GM23248 (cell line): ENCODE results near the gene ARNT2.

Experiments
- EZH2 ChIP-seq: fragments of 200-600 bp; sonication (generic); IDR thresholded peaks from 2 replicates; pipeline ENCODE4 v1.6.1; 2018; ENCODE audit warnings: antibody characterized with exemption, mild to moderate bottlenecking; ENCODE audit not compliant: insufficient read depth, poor library complexity, severe bottlenecking
- EZH2phosphoT487 ChIP-seq: fragments of 200-600 bp; sonication (generic); IDR thresholded peaks from 2 replicates; pipeline ENCODE4 v1.6.1; 2018; ENCODE audit warnings: antibody characterized with exemption, moderate library complexity, mild to moderate bottlenecking, low read depth; ENCODE audit not compliant: insufficient read depth

GRCh38 chr15:80561500-80561899, 157.3 kb downstream of the ARNT2 start:
- TF ChIP-seq EZH2phosphoT487 (no peak), EZH2 (no peak)
